Measurements from ENCODE around the gene SERPINB5. TPM values are rescaled to one million over a fixed set of nuclear protein-coding genes. Genes with fewer than 3 reads are reported as not detected.
A peak's percentile ranks its signal among the peaks of the same experiment; 100 is the strongest.

The SERPINB5 gene
- total RNA-seq, 1 experiment from 2014 or later, result 0.11 TPM

GRCh38 chr18:63472380-63472779 is 4.4 kb upstream of the SERPINB5 start:
- no TSS peak for BruUV-seq (replicated peaks)

GRCh38 chr18:63477200-63477599 is 442 bp downstream of the SERPINB5 start:
- intact Hi-C loops (cut with micrococcal nuclease; ENCODE audit: unreplicated experiment), result no loop called here

More at GRCh38 chr18:63472380-63472779, 4.4 kb upstream of the SERPINB5 start:
- no peak overlapping the region for H3K27ac ChIP-seq (ENCODE audit: low read depth, low read length, poor library complexity, severe bottlenecking)
- no peak overlapping the region for H3K4me3 ChIP-seq (ENCODE audit: low read depth, low read length, poor library complexity, severe bottlenecking)
- intact Hi-C loops (cut with micrococcal nuclease; ENCODE audit: unreplicated experiment), result no loop called here
- no peaks in the 10 kb centered on the region for H3K4me1 ChIP-seq (ENCODE audit: insufficient read depth, low read length, poor library complexity, severe bottlenecking)
- POLR2A ChIA-PET (ENCODE audit: low non-redundant PET), result no interaction called here
- no peak for DNase-seq (ENCODE audit: low spot score)
- H3K9me3 ChIP-seq (ENCODE audit: low read depth, low read length, poor library complexity, severe bottlenecking), result no peaks in the 10 kb centered on the region
- CTCF ChIA-PET, result no interaction called here
- no peak for TF ChIP-seq EZH2 (IDR thresholded peaks at IDR 0.05; ENCODE audit: borderline replicate concordance, low read depth, low read length, poor library complexity, severe bottlenecking)
- TF ChIP-seq CTCF (conservative IDR thresholded peaks at IDR 0.05; ENCODE audit: low read depth, low read length), result no peak
- H3K36me3 ChIP-seq (ENCODE audit: insufficient read depth, low read length, poor library complexity, severe bottlenecking), result no peaks in the 10 kb centered on the region
- no peaks in the 10 kb centered on the region for H3K27me3 ChIP-seq (replicated peaks; ENCODE audit: insufficient read depth, low read depth, low read length, poor library complexity)

DNA sequence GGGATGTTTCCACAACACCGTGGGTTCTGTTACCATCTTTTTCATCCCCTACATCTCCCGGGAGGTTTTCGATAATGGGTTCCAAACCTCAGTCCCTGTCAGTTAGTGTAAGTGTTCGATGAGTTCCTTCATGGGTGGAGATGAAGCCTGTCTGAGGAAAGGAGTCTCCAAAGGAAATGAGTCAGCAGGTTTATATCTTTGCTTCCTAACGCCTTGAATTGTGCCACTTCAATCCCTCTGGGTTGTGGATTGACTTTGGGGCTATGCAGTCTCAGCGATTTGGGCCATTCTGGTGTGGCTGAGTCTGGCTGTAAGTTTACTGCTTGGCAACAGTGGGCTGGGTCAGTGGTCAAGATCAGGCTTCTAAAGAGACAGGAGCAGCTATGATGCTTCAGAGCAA is 1.2 kb downstream of the SERPINB5 start:
- H3K27ac ChIP-seq (ENCODE audit: low read depth, low read length, poor library complexity, severe bottlenecking), result no peak overlapping the region
- ChIA-PET POLR2A (ENCODE audit: low non-redundant PET) (no interaction called here), CTCF (no interaction called here)
- intact Hi-C loops (cut with micrococcal nuclease; ENCODE audit: unreplicated experiment), result no loop called here
- DNase-seq (ENCODE audit: low spot score), result peak; percentile 63
- H3K9me3 ChIP-seq (ENCODE audit: low read depth, low read length, poor library complexity, severe bottlenecking), result no peaks in the 10 kb centered on the region
- H3K27me3 ChIP-seq (replicated peaks; ENCODE audit: insufficient read depth, low read depth, low read length, poor library complexity), result no peaks in the 10 kb centered on the region
- TF ChIP-seq CTCF (conservative IDR thresholded peaks at IDR 0.05; ENCODE audit: low read depth, low read length) (no peak), EZH2 (IDR thresholded peaks at IDR 0.05; ENCODE audit: borderline replicate concordance, low read depth, low read length, poor library complexity, severe bottlenecking) (no peak)
- H3K4me1 ChIP-seq (ENCODE audit: insufficient read depth, low read length, poor library complexity, severe bottlenecking), result peaks cover 9% of the 10 kb centered on the region
- no peaks in the 10 kb centered on the region for H3K36me3 ChIP-seq (ENCODE audit: insufficient read depth, low read length, poor library complexity, severe bottlenecking)
- no TSS peak for BruUV-seq (replicated peaks)
- no peak overlapping the region for H3K4me3 ChIP-seq (ENCODE audit: low read depth, low read length, poor library complexity, severe bottlenecking)

More at GRCh38 chr18:63477200-63477599, 442 bp downstream of the SERPINB5 start:
- Histone ChIP-seq H3K36me3 (ENCODE audit: insufficient read depth, low read length, poor library complexity, severe bottlenecking) (no peaks in the 10 kb centered on the region), H3K4me1 (ENCODE audit: insufficient read depth, low read length, poor library complexity, severe bottlenecking) (peaks cover 9% of the 10 kb centered on the region), H3K27me3 (replicated peaks; ENCODE audit: insufficient read depth, low read depth, low read length, poor library complexity) (no peaks in the 10 kb centered on the region), H3K9me3 (ENCODE audit: low read depth, low read length, poor library complexity, severe bottlenecking) (no peaks in the 10 kb centered on the region), H3K4me3 (ENCODE audit: low read depth, low read length, poor library complexity, severe bottlenecking) (no peak overlapping the region), H3K27ac (ENCODE audit: low read depth, low read length, poor library complexity, severe bottlenecking) (no peak overlapping the region)
- ChIA-PET CTCF (no interaction called here), POLR2A (ENCODE audit: low non-redundant PET) (no interaction called here)
- TF ChIP-seq CTCF (conservative IDR thresholded peaks at IDR 0.05; ENCODE audit: low read depth, low read length) (no peak), EZH2 (IDR thresholded peaks at IDR 0.05; ENCODE audit: borderline replicate concordance, low read depth, low read length, poor library complexity, severe bottlenecking) (no peak)
- BruUV-seq (replicated peaks), result no TSS peak
- no peak for DNase-seq (ENCODE audit: low spot score)
